Activated naive CD4-positive, alpha-beta T cell treated with anti-CD3 and anti-CD28 coated beads, Interleukin-2, amount 10 ng/mL, durations not matched to agents 5 hours and 36 hours (primary cell): ENCODE results near the gene IFI30. TPM values are rescaled to one million over a fixed set of nuclear protein-coding genes. Genes with fewer than 3 reads are reported as not detected.

ENCODE experiments used
- total RNA-seq, 2 experiments: library from RNA; stranded (reverse); gene quantifications; one replicate each; pipeline ENCODE4 v1.2.3, GENCODE V29; 2021

IFI30 gene
- total RNA-seq = 10 to 100 TPM; 50.8 to 54.3 TPM

GRCh38 chr19:18173572-18174288 lies at the start of gene IFI30:
IFI30 (plus strand) TSS chr19:18173813; CDS start chr19:18173842, 29 bp downstream.

DNA sequence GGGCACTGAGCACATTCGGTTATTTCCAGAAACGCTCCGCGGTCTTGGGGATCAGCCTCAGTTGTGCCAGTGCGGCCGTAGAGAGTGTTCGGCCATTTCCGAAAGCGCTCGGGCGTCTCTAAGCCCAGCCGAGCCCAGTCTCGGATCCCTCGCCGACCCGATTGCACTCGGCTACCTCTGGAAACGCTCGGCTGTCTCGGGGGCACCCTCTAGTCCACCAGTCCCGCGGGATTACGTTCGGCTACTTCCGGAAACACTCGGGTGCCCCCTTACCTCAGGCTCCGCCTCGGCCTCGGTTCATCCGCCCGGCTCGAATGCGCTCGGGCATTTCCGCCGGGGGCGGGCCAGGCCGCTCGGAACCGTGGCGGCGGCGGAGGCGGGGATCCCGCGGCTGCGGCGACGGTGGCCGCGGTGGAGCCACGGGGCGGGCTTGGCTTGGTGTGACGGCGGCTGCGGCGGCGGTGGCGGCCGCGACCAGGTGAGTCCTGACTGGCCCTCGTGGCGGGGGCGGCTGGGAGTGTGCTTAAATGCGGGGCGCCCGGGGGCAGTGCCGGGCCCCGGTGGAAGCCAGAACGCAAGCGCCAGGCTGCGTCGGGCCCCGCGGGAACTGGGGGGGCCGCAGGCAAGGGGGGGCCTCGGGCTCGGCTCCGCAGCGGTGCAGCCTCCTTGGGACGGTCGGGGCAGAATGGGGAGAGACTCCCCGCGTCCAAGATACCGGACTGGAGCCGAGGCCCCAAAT lies 20.6 kb upstream of the IFI30 start, which contains the start of gene PIK3R2:
Gene PIK3R2, plus strand, starts transcription at position 347 of the 739 bp plus-strand sequence. CDS start 2,717 bp downstream, outside the sequence.

GRCh38 chr19:18192673-18193387 lies 19.2 kb downstream of the IFI30 start, which contains the start of gene MPV17L2:
MPV17L2 (plus strand) TSS chr19:18193218; CDS start chr19:18193282, 64 bp downstream.

DNA sequence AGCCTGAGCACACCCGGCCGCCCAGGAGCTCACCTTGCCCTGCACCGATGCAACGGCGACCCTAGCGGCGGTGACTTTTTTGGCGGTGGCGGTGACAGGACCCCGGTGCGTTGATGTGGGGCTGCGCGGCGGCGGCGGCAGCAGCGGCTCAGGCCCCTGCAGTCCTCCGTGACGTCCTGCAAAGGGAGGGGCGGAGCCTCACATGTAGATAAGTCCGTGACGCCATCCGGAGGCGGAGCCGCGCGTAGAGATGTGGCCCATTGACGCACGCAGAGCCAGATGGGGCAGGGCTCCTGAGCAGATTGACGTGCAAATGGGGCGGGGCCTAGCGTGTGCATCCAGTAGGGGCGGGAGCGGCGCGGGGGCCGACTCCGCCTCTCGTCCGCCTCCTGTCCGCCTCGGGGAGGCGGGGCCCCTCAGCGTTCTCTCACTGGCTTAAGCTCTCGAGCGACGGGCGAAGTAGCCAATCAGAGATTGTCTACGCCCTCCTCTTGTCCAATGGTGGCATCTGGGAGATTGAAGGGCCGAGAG lies 30.3 kb downstream of the IFI30 start, which contains the start of gene RAB3A:
Gene RAB3A, minus strand, starts transcription at position 180 of the 531 bp plus-strand sequence. CDS start 1,302 bp downstream, outside the sequence.

DNA sequence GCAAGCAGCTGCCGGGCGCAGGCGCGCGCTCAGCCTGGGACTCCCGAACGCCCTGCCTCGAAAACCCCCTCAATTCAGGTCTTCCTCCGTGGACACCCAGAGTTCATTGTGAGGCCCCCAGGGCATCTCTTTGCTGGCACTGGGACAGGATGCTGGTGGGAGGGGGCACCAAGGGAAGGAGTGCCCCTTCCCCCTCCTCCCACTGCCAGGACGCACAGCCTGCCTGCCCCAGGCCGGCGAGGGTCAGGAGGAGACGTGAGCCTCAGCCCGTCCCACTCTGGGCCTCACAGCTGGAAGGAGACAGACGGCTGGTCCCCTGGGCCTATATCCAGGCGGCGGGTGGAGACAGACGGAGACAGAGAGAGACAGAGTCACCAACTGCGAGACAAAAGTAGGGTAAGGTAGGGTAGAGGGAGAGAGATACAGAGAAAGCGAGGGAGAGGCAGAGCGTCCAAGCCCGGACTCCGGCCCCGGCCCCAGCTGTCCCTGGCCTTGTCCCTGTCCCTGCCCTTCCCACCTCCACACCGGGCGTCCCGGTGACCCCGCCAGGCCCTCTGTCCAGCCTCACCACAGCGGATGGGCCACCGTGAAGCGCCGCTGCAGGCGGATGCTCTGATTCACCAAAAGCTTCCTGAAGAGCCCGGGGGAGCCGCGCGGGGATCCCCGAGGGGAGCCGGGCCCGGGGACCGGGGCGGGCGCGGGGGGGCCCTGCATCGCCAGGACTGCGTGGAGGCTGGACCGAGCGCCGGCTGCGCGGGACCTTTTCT lies 52.3 kb downstream of the IFI30 start, which contains the start of gene PDE4C:
Gene PDE4C, minus strand, starts transcription at position 737 of the 767 bp plus-strand sequence. Its CDS starts 23 bp downstream, at position 714.

Other genes with a start within 250 kb of the IFI30 start
- 10 to 100 TPM; 51.5 to 52.7 TPM for gene CCDC124, start 240.8 kb upstream of the IFI30 start, total RNA-seq
- not detected for gene KCNN1, start 206.7 kb upstream of the IFI30 start, total RNA-seq
- 10 to 100 TPM; 63.2 to 65.3 TPM for gene ARRDC2, start 165.6 kb upstream of the IFI30 start, total RNA-seq
- gene IL12RB1, start 86.9 kb upstream of the IFI30 start, total RNA-seq = 10 to 100 TPM; 74.1 to 76.2 TPM
- 10 to 100 TPM; 31.0 to 31.4 TPM for gene MAST3, start 76.0 kb upstream of the IFI30 start, total RNA-seq
- 10 to 100 TPM; 12.4 to 16.0 TPM for gene PIK3R2, start 20.6 kb upstream of the IFI30 start, total RNA-seq
- 1 to 10 TPM; 4.7 to 4.8 TPM for gene MPV17L2, start 19.4 kb downstream of the IFI30 start, total RNA-seq
- 1 to 10 TPM; 4.8 to 6.6 TPM for gene RAB3A, start 30.2 kb downstream of the IFI30 start, total RNA-seq
- gene PDE4C, start 52.6 kb downstream of the IFI30 start, total RNA-seq = under 1 TPM in 1 of 2 experiments, not detected in 1; 0.55 TPM
- gene IQCN, start 100.6 kb downstream of the IFI30 start, total RNA-seq = 1 to 10 TPM; 5.2 to 6.0 TPM
- gene JUND, start 107.8 kb downstream of the IFI30 start, total RNA-seq = 100 to 1,000 TPM; 357 to 365 TPM
- gene LSM4, start 149.3 kb downstream of the IFI30 start, total RNA-seq = 100 to 1,000 TPM; 150 to 152 TPM
- gene PGPEP1, start 166.8 kb downstream of the IFI30 start, total RNA-seq = 10 to 100 TPM; 34.5 to 36.7 TPM
- not detected for gene GDF15, start 212.3 kb downstream of the IFI30 start, total RNA-seq
- gene LRRC25, start 223.8 kb downstream of the IFI30 start, total RNA-seq = under 1 TPM; 0.10 to 0.28 TPM
- 100 to 1,000 TPM; 122 to 136 TPM for gene SSBP4, start 245.6 kb downstream of the IFI30 start, total RNA-seq